ENCODE measurements around the gene MLF2.

- TF ChIP-seq POLR2A (IDR thresholded peaks at IDR 0.05) (no peak), CTCF (IDR thresholded peaks at IDR 0.05) (no peak), EP300 (IDR thresholded peaks at IDR 0.05) (no peak)
Measured at GRCh38 chr12:6750506-6750905, 2.4 kb downstream of the MLF2 start.

Data from tibial nerve (tissue), 4 donors.